ENCODE results near the gene ADAM17.

DNA sequence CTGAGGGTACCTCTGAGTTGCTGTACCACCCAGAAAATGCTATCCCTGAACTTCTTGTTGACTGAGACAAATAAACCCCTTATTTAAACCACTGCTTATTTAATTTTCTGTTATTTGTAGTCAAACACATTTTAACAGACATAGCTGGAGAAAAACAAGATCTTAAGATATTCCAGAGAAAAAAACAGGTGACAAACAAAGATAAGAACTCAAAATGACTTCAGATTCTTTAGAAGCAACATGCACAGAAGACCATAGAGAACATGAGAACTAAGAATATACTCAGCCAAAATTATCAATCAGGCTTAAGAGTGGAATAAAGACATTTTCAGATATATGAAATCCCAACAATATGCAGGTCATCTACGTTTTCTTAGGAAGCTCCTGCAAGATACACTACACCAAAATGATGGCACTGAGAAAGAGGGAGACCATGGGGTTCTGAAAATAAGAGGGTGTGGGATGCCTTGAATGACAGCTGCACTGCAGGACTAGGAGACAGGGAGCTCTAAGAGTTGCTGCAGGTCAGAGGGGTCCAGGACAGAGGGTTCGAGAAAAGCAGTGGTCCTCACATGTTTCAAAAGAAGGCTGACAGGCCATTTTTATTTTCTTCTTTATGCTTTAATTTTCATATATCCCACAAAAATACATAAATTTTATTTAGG lies 38.4 kb downstream of the ADAM17 start:
- TF ChIP-seq POLR2AphosphoS5 (IDR thresholded peaks at IDR 0.05; ENCODE audit: low read depth, low read length) (no peak), TCF7L2 (IDR thresholded peaks at IDR 0.05; ENCODE audit: low read depth, low read length) (no peak)
- TF ChIP-seq, protein P1, sequence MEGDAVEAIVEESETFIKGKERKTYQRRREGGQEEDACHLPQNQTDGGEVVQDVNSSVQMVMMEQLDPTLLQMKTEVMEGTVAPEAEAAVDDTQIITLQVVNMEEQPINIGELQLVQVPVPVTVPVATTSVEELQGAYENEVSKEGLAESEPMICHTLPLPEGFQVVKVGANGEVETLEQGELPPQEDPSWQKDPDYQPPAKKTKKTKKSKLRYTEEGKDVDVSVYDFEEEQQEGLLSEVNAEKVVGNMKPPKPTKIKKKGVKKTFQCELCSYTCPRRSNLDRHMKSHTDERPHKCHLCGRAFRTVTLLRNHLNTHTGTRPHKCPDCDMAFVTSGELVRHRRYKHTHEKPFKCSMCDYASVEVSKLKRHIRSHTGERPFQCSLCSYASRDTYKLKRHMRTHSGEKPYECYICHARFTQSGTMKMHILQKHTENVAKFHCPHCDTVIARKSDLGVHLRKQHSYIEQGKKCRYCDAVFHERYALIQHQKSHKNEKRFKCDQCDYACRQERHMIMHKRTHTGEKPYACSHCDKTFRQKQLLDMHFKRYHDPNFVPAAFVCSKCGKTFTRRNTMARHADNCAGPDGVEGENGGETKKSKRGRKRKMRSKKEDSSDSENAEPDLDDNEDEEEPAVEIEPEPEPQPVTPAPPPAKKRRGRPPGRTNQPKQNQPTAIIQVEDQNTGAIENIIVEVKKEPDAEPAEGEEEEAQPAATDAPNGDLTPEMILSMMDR (IDR thresholded peaks at IDR 0.05): no peak

Measured in Panc1 (cell line).